ENCODE measurements around the gene PAQR9.

- TF ChIP-seq POLR2AphosphoS5 (IDR thresholded peaks at IDR 0.05; ENCODE audit: low read depth, low read length) (no peak), POLR2A (IDR thresholded peaks at IDR 0.05; ENCODE audit: low read depth, low read length) (no peak)
Measured at GRCh38 chr3:142913432-142913831, 50.0 kb downstream of the PAQR9 start.

Measured in GM12891 (cell line).